Measurements from ENCODE around the gene FER. TPM values are rescaled to one million over a fixed set of nuclear protein-coding genes. Genes with fewer than 3 reads are reported as not detected.

The FER gene
- total RNA-seq, 1 experiment from 2014 or later, result 22.1 TPM

GRCh38 chr5:109100971-109101370 lies 353.3 kb downstream of the FER start:
- Histone ChIP-seq H3K4me3 (ENCODE audit: low read depth in 2 of 2, low read length in 2 of 2) (no peak overlapping the region), H3K27me3 (ENCODE audit: control insufficient read depth, insufficient read depth, low read length) (no peaks in the 10 kb centered on the region), H3K4me1 (ENCODE audit: control insufficient read depth, insufficient read depth, low read length) (no peaks in the 10 kb centered on the region), H3K36me3 (ENCODE audit: control insufficient read depth, insufficient read depth, low read length) (no peaks in the 10 kb centered on the region; the same call in 1 of the 2 replicates), H3K9me3 (ENCODE audit: control insufficient read depth, insufficient read depth, low read depth, low read length) (no peaks in the 10 kb centered on the region), H3K27ac (ENCODE audit: low read length) (no peak overlapping the region)
- intact Hi-C loops (cut with micrococcal nuclease; ENCODE audit: unreplicated experiment), result no loop called here
- no peak for ATAC-seq
- TF ChIP-seq SIN3A (IDR thresholded peaks at IDR 0.05; ENCODE audit: borderline replicate concordance, insufficient read depth, low read depth, low read length) (no peak), TCF7L2 (IDR thresholded peaks at IDR 0.05; ENCODE audit: low read depth, low read length) (no peak), POLR2AphosphoS5 (IDR thresholded peaks at IDR 0.05; ENCODE audit: low read depth, low read length) (no peak), REST (IDR thresholded peaks at IDR 0.05; ENCODE audit: insufficient read depth in 1 of 2, low read depth in 2 of 2, low read length in 1 of 2) (no peak), CTCF (IDR thresholded peaks at IDR 0.05) (no peak)
- ChIA-PET POLR2A (interaction anchor here (0.7 kb wide), 1 partner anchor 275 kb away, joined by 3 read pairs; no protein-coding TSS in a partner anchor), CTCF (no interaction called here)
- no TSS peak for BruUV-seq (replicated peaks)
- in situ Hi-C loops (cut with HindIII; ENCODE audit: low pct_unique_long_range_greater_than_20kb, low sequenced_read_pairs), result no loop called here
- no peak for DNase-seq (ENCODE audit: low read depth, low spot score)

GRCh38 chr5:109102096-109102690 lies 354.5 kb downstream of the FER start:
- no peak for TF ChIP-seq TCF7L2 (IDR thresholded peaks at IDR 0.05; ENCODE audit: low read depth, low read length)
- no peak for TF ChIP-seq SIN3A (IDR thresholded peaks at IDR 0.05; ENCODE audit: borderline replicate concordance, insufficient read depth, low read depth, low read length)
- no peak for TF ChIP-seq REST (IDR thresholded peaks at IDR 0.05; ENCODE audit: insufficient read depth in 1 of 2, low read depth in 2 of 2, low read length in 1 of 2)
- no peak for TF ChIP-seq CTCF (IDR thresholded peaks at IDR 0.05)
- no peak for TF ChIP-seq POLR2AphosphoS5 (IDR thresholded peaks at IDR 0.05; ENCODE audit: low read depth, low read length)
- Histone ChIP-seq H3K36me3 (ENCODE audit: control insufficient read depth, insufficient read depth, low read length) (no peaks in the 10 kb centered on the region; the same call in 1 of the 2 replicates), H3K27me3 (ENCODE audit: control insufficient read depth, insufficient read depth, low read length) (no peaks in the 10 kb centered on the region), H3K4me1 (ENCODE audit: control insufficient read depth, insufficient read depth, low read length) (no peaks in the 10 kb centered on the region), H3K4me3 (ENCODE audit: low read depth in 2 of 2, low read length in 2 of 2) (no peak overlapping the region), H3K27ac (ENCODE audit: low read length) (no peak overlapping the region), H3K9me3 (ENCODE audit: control insufficient read depth, insufficient read depth, low read depth, low read length) (no peaks in the 10 kb centered on the region)
- BruUV-seq (replicated peaks), result no TSS peak
- in situ Hi-C loops (cut with HindIII; ENCODE audit: low pct_unique_long_range_greater_than_20kb, low sequenced_read_pairs), result no loop called here
- ATAC-seq (no peak), DNase-seq (ENCODE audit: low read depth, low spot score) (no peak)
- POLR2A ChIA-PET, result no interaction called here
- CTCF ChIA-PET, result no interaction called here
- intact Hi-C loops (cut with micrococcal nuclease; ENCODE audit: unreplicated experiment), result no loop called here

Measured in Panc1 (cell line).